Renal pelvis (tissue), 3 donors: ENCODE measurements around the gene ERG28. TPM values are rescaled to one million over a fixed set of nuclear protein-coding genes. Genes with fewer than 3 reads are reported as not detected.

ENCODE experiments used
- polyA plus RNA-seq, 3 donors: library from polyadenylated mRNA; unstranded; fragments of 120-200 nt; gene quantifications; one replicate each; pipeline ENCODE4 v1.2.1, GENCODE V29; 2013; ENCODE audit not compliant: insufficient read length in 3 of 3

ERG28 gene
- polyA plus RNA-seq, 3 donors = 35.1 to 37.5 (median 36.6) TPM

Other genes with a start within 250 kb of the ERG28 start
- 10 to 100 TPM; 21.3 to 24.2 (median 21.7) TPM for gene JDP2, start 232.9 kb downstream of the ERG28 start, polyA plus RNA-seq
- gene BATF, start 138.4 kb downstream of the ERG28 start, polyA plus RNA-seq = under 1 TPM; 0.46 to 0.71 (median 0.68) TPM
- 10 to 100 TPM in 1 of 3 donors, 1 to 10 TPM in 2; 6.3 to 10.3 (median 6.7) TPM for gene FLVCR2, start 82.3 kb downstream of the ERG28 start, polyA plus RNA-seq
- gene TTLL5, start 370 bp upstream of the ERG28 start, polyA plus RNA-seq = 10 to 100 TPM; 27.6 to 37.4 (median 33.7) TPM